OCI-LY1 (cell line): ENCODE results near the gene OSBPL1A.

Experiments used
- H2AFZ ChIP-seq: fragments of 200-600 bp; sonication (generic), shearing (Covaris generic); 2 replicates; pipeline ENCODE4 v1.6.0; 2014; ENCODE audit warnings: antibody characterized with exemption, mild to moderate bottlenecking, low read length
- H3F3A ChIP-seq: fragments of 200-600 bp; sonication (generic), shearing (Covaris generic); 2 replicates; pipeline ENCODE4 v1.6.0; 2014; ENCODE audit warnings: mild to moderate bottlenecking, antibody characterized with exemption, low read length, moderate library complexity; ENCODE audit not compliant: insufficient read depth
- H3K27ac ChIP-seq: fragments of 200-600 bp; sonication (generic); 2 replicates; pipeline ENCODE4 v1.5.1; 2014; ENCODE audit warnings: low read length, mixed run types, mild to moderate bottlenecking, low read depth; ENCODE audit not compliant: poor library complexity, severe bottlenecking
- H3K27me3 ChIP-seq: fragments of 200-600 bp; sonication (generic); 2 replicates; pipeline ENCODE4 v1.6.0; 2014; ENCODE audit warnings: antibody characterized with exemption, mild to moderate bottlenecking, low read length, moderate library complexity; ENCODE audit not compliant: insufficient read depth
- H3K36me3 ChIP-seq: fragments of 200-600 bp; sonication (generic); 2 replicates; pipeline ENCODE4 v1.6.1; 2014; ENCODE audit warnings: mild to moderate bottlenecking, antibody characterized with exemption, low read length, moderate library complexity, mixed read lengths; ENCODE audit not compliant: insufficient read depth
- H3K4me1 ChIP-seq: fragments of 200-600 bp; sonication (generic); 2 replicates; pipeline ENCODE4 v1.5.1; 2014; ENCODE audit warnings: mild to moderate bottlenecking, low read length, moderate library complexity; ENCODE audit not compliant: insufficient read depth, severe bottlenecking
- H3K4me2 ChIP-seq: fragments of 200-600 bp; sonication (generic), shearing (Covaris generic); 2 replicates; pipeline ENCODE4 v1.6.1; 2014; ENCODE audit warnings: low read length
- H3K4me3 ChIP-seq: fragments of 200-600 bp; sonication (generic); 2 replicates; pipeline ENCODE4 v1.5.1; 2014; ENCODE audit warnings: low read length, low read depth, mild to moderate bottlenecking, mixed read lengths; ENCODE audit not compliant: poor library complexity, severe bottlenecking
- H3K79me2 ChIP-seq: fragments of 200-600 bp; shearing (Covaris generic); 2 replicates; pipeline ENCODE4 v1.6.1; 2016; ENCODE audit warnings: mixed run types, low read length, mixed read lengths; ENCODE audit not compliant: insufficient read depth
- H3K9ac ChIP-seq: fragments of 200-600 bp; sonication (generic), shearing (Covaris generic); 2 replicates; pipeline ENCODE4 v1.6.1; 2014; ENCODE audit warnings: mild to moderate bottlenecking, low read length, mixed read lengths
- H3K9me2 ChIP-seq: fragments of 200-600 bp; sonication (generic), shearing (Covaris generic); 2 replicates; pipeline ENCODE4 v1.6.1; 2014; ENCODE audit warnings: low read depth, mild to moderate bottlenecking, low read length, mixed read lengths
- H3K9me3 ChIP-seq: fragments of 200-600 bp; shearing (Covaris generic); 2 replicates; pipeline ENCODE4 v1.6.1; 2014; ENCODE audit warnings: low read length, mixed read lengths
- H4K20me1 ChIP-seq: fragments of 200-600 bp; sonication (generic), shearing (Covaris generic); 2 replicates; pipeline ENCODE4 v1.6.0; 2016; ENCODE audit warnings: mild to moderate bottlenecking, low read length; ENCODE audit not compliant: insufficient read depth
- EZH2 ChIP-seq: fragments of 200-600 bp; sonication (generic), shearing (Covaris generic); IDR thresholded peaks from 2 replicates; pipeline ENCODE4 v1.8.0; 2017; ENCODE audit warnings: borderline replicate concordance, mixed run types, mild to moderate bottlenecking, antibody characterized with exemption, low read length, moderate library complexity, mixed read lengths
- TF ChIP-seq, protein P1 (sequence below): fragments of 200-600 bp; sonication (generic), shearing (Covaris generic); IDR thresholded peaks from 2 replicates; pipeline ENCODE4 v1.5.1; 2017; ENCODE audit warnings: mild to moderate bottlenecking, antibody characterized with exemption, low read length, moderate library complexity, mixed read lengths

OSBPL1A gene

DNA sequence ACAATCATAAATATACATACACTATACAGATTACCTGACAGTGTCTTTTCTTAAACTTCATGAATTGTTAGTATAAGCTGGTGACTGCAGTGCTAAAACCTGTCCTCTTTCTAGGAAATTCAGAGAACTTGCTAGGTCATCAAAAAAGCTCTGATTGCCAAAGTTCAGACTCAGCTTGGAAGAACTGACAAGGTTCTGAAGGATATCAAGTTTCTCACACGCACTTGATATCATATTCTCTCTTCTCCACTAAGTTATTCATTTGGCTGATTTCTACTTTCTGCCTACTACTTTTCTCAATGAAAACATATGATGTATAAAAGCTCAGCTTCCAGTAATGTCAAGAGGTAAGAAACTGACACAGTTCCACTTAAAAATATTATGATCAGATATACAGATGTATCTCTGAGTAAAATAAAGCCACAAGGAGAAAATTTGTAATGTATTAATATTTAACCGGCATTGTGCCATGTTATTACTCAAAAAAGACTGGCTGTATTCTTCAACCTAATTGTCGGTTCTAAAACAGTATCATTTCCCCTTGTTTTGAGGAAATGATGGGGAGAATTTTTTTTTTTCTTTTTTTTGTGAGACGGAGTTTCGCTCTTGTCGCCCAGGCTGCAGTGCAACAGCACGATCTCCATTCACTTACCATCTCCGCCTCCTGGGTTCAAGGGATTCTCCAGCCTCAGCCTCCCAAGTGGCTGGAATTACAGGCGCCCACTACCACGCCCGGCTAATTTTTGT lies 2.4 kb downstream of the OSBPL1A start:
- no peaks in the 10 kb centered on the region for H3K79me2 ChIP-seq
- H3K4me1 ChIP-seq: peaks cover 13% of the 10 kb centered on the region
- no peaks in the 10 kb centered on the region for H3K9me2 ChIP-seq
- H4K20me1 ChIP-seq: no peaks in the 10 kb centered on the region
- H3K4me2 ChIP-seq: no peak overlapping the region
- H3K9me3 ChIP-seq: no peaks in the 10 kb centered on the region
- H2AFZ ChIP-seq: no peak overlapping the region
- H3K27ac ChIP-seq: no peak overlapping the region
- H3K4me3 ChIP-seq: no peak overlapping the region
- no peaks in the 10 kb centered on the region for H3F3A ChIP-seq
- H3K9ac ChIP-seq: no peak overlapping the region
- H3K36me3 ChIP-seq: no peaks in the 10 kb centered on the region
- no peak for TF ChIP-seq EZH2
- TF ChIP-seq, protein P1, sequence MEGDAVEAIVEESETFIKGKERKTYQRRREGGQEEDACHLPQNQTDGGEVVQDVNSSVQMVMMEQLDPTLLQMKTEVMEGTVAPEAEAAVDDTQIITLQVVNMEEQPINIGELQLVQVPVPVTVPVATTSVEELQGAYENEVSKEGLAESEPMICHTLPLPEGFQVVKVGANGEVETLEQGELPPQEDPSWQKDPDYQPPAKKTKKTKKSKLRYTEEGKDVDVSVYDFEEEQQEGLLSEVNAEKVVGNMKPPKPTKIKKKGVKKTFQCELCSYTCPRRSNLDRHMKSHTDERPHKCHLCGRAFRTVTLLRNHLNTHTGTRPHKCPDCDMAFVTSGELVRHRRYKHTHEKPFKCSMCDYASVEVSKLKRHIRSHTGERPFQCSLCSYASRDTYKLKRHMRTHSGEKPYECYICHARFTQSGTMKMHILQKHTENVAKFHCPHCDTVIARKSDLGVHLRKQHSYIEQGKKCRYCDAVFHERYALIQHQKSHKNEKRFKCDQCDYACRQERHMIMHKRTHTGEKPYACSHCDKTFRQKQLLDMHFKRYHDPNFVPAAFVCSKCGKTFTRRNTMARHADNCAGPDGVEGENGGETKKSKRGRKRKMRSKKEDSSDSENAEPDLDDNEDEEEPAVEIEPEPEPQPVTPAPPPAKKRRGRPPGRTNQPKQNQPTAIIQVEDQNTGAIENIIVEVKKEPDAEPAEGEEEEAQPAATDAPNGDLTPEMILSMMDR: no peak
- H3K27me3 ChIP-seq: no peaks in the 10 kb centered on the region

DNA sequence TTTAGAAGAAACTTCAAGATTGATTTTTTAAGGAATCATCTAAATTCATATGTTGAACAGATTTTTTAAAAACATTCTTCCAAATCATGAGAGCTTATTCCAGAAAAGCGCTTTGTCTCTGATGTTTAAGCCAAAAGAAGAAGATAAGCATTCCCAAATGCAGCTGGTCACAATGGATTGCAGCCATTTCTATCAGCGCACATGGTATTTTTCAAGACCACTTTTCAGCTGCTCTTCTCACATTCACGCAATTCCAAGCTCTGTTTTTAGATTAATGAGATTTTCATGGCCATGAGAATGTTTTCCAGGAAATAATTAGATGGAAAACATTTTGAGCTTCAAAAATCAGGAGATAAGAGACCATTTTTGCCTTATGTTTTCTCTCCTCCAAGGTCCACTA lies 8.7 kb downstream of the OSBPL1A start:
- H3K4me2 ChIP-seq: no peak overlapping the region
- H3K9me2 ChIP-seq: no peaks in the 10 kb centered on the region
- H4K20me1 ChIP-seq: no peaks in the 10 kb centered on the region
- H3K4me3 ChIP-seq: no peak overlapping the region
- H3K36me3 ChIP-seq: no peaks in the 10 kb centered on the region
- no peaks in the 10 kb centered on the region for H3K4me1 ChIP-seq
- H3K79me2 ChIP-seq: no peaks in the 10 kb centered on the region
- H3K27ac ChIP-seq: no peak overlapping the region
- H3K27me3 ChIP-seq: no peaks in the 10 kb centered on the region
- no peaks in the 10 kb centered on the region for H3F3A ChIP-seq
- no peak for TF ChIP-seq EZH2
- TF ChIP-seq, protein P1: no peak
- no peaks in the 10 kb centered on the region for H3K9me3 ChIP-seq
- H3K9ac ChIP-seq: no peak overlapping the region
- no peak overlapping the region for H2AFZ ChIP-seq

DNA sequence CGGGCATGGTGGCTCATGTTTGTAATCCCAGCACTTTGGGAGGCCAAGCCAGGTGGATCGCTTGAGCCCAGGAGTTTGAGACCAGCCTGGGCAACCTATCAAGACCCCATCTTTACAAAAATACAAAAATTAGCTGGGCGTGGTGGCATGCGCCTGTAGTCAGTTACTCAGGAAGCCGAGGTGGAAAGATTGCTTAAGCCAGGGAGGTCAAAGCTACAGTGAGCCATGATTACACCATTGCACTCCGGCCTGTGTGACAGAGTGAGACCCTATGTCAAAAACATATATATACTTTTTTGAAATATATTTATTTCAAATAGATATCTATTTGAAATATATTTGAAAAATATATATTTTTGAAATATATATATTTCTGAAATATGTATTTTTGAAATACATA lies 10.9 kb downstream of the OSBPL1A start:
- no peaks in the 10 kb centered on the region for H3K79me2 ChIP-seq

More for the DNA sequence above, 10.9 kb downstream of the OSBPL1A start:
- Histone ChIP-seq H3K27ac (no peak overlapping the region), H2AFZ (no peak overlapping the region), H3K9ac (no peak overlapping the region), H4K20me1 (no peaks in the 10 kb centered on the region), H3F3A (no peaks in the 10 kb centered on the region), H3K27me3 (no peaks in the 10 kb centered on the region), H3K9me2 (no peaks in the 10 kb centered on the region), H3K4me2 (no peak overlapping the region), H3K4me3 (no peak overlapping the region), H3K36me3 (no peaks in the 10 kb centered on the region), H3K9me3 (no peaks in the 10 kb centered on the region), H3K4me1 (no peaks in the 10 kb centered on the region)
- no peak for TF ChIP-seq EZH2
- TF ChIP-seq, protein P1: no peak
